ENCODE data around the gene CFC1. TPM values are rescaled to one million over a fixed set of nuclear protein-coding genes. Genes with fewer than 3 reads are reported as not detected.
"Not testable (repeated sequence)": the region's sequence is repeated elsewhere in the genome, so short reads cannot be mapped to it uniquely, and the experiment has no call there.

Gene CFC1
- total RNA-seq, 2 donors from 2014 or later, result not detected

GRCh38 chr2:130571929-130572328 is 27.4 kb downstream of the CFC1 start:
- not testable (repeated sequence) for H3K9me3 Mint-ChIP-seq

GRCh38 chr2:130566165-130566564 is 33.2 kb downstream of the CFC1 start:
- not testable (repeated sequence) for H3K27me3 Mint-ChIP-seq (ENCODE audit: low read depth); H3K27ac Mint-ChIP-seq; ATAC-seq (replicated peaks in 1 of 2); H3K4me3 Mint-ChIP-seq; H3K9me3 Mint-ChIP-seq; DNase-seq; H3K4me1 Mint-ChIP-seq (ENCODE audit: low read depth); H3K36me3 Mint-ChIP-seq (ENCODE audit: insufficient read depth in 2 of 2)

More at GRCh38 chr2:130571929-130572328, 27.4 kb downstream of the CFC1 start:
- H3K4me1 Mint-ChIP-seq (ENCODE audit: low read depth); ATAC-seq (replicated peaks in 1 of 2); H3K36me3 Mint-ChIP-seq (ENCODE audit: insufficient read depth in 2 of 2); H3K27me3 Mint-ChIP-seq (ENCODE audit: low read depth); H3K27ac Mint-ChIP-seq; DNase-seq; H3K4me3 Mint-ChIP-seq: not testable (repeated sequence)

- H3K27me3 Mint-ChIP-seq (ENCODE audit: low read depth); H3K9me3 Mint-ChIP-seq; ATAC-seq (replicated peaks in 1 of 2); H3K4me1 Mint-ChIP-seq (ENCODE audit: low read depth); H3K27ac Mint-ChIP-seq; H3K36me3 Mint-ChIP-seq (ENCODE audit: insufficient read depth in 2 of 2); DNase-seq; H3K4me3 Mint-ChIP-seq: not testable (repeated sequence)
Measured at GRCh38 chr2:130556441-130556840, 42.9 kb downstream of the CFC1 start.

- not testable (repeated sequence) for H3K27ac Mint-ChIP-seq; H3K36me3 Mint-ChIP-seq (ENCODE audit: insufficient read depth in 2 of 2); H3K27me3 Mint-ChIP-seq (ENCODE audit: low read depth); H3K4me3 Mint-ChIP-seq; H3K4me1 Mint-ChIP-seq (ENCODE audit: low read depth); DNase-seq; H3K9me3 Mint-ChIP-seq; ATAC-seq (replicated peaks in 1 of 2)
Measured at GRCh38 chr2:130554178-130554577, 45.2 kb downstream of the CFC1 start.

GRCh38 chr2:130549475-130549874 is 49.9 kb downstream of the CFC1 start:
- H3K4me1 Mint-ChIP-seq (ENCODE audit: low read depth); H3K27ac Mint-ChIP-seq; H3K27me3 Mint-ChIP-seq (ENCODE audit: low read depth); H3K4me3 Mint-ChIP-seq; DNase-seq; H3K9me3 Mint-ChIP-seq; ATAC-seq (replicated peaks in 1 of 2); H3K36me3 Mint-ChIP-seq (ENCODE audit: insufficient read depth in 2 of 2): not testable (repeated sequence)

GRCh38 chr2:130548418-130548817 is 51.0 kb downstream of the CFC1 start:
- not testable (repeated sequence) for DNase-seq; H3K36me3 Mint-ChIP-seq (ENCODE audit: insufficient read depth in 2 of 2); H3K27me3 Mint-ChIP-seq (ENCODE audit: low read depth); H3K4me3 Mint-ChIP-seq; ATAC-seq (replicated peaks in 1 of 2); H3K4me1 Mint-ChIP-seq (ENCODE audit: low read depth); H3K27ac Mint-ChIP-seq; H3K9me3 Mint-ChIP-seq

- not testable (repeated sequence) for H3K27me3 Mint-ChIP-seq (ENCODE audit: low read depth); H3K4me1 Mint-ChIP-seq (ENCODE audit: low read depth); H3K27ac Mint-ChIP-seq; H3K9me3 Mint-ChIP-seq; H3K36me3 Mint-ChIP-seq (ENCODE audit: insufficient read depth in 2 of 2); ATAC-seq (replicated peaks in 1 of 2); H3K4me3 Mint-ChIP-seq; DNase-seq
Measured at GRCh38 chr2:130544978-130545377, 54.4 kb downstream of the CFC1 start.

- peak in 1 of 2 donors; percentile 17 for ATAC-seq (replicated peaks in 1 of 2)
- H3K9me3 Mint-ChIP-seq; H3K4me1 Mint-ChIP-seq (ENCODE audit: low read depth); H3K4me3 Mint-ChIP-seq; H3K36me3 Mint-ChIP-seq (ENCODE audit: insufficient read depth in 2 of 2); DNase-seq; H3K27me3 Mint-ChIP-seq (ENCODE audit: low read depth); H3K27ac Mint-ChIP-seq: not testable (repeated sequence)
Measured at GRCh38 chr2:130543785-130544528, 55.4 kb downstream of the CFC1 start.

- not testable (repeated sequence) for H3K9me3 Mint-ChIP-seq; H3K4me3 Mint-ChIP-seq; DNase-seq; ATAC-seq (replicated peaks in 1 of 2); H3K4me1 Mint-ChIP-seq (ENCODE audit: low read depth); H3K36me3 Mint-ChIP-seq (ENCODE audit: insufficient read depth in 2 of 2); H3K27ac Mint-ChIP-seq; H3K27me3 Mint-ChIP-seq (ENCODE audit: low read depth)
Measured at GRCh38 chr2:130542789-130543188, 56.6 kb downstream of the CFC1 start.

Other genes with a start within 250 kb of the CFC1 start
- gene PTPN18, start 243.5 kb downstream of the CFC1 start, total RNA-seq, result 10 to 100 TPM; 48.8 to 50.7 TPM
- not detected for gene POTEI, start 90.2 kb downstream of the CFC1 start, total RNA-seq
- gene CFC1B, start 78.4 kb downstream of the CFC1 start, total RNA-seq, result not detected
- gene POTEJ, start 11.9 kb upstream of the CFC1 start, total RNA-seq, result not detected
- gene GPR148, start 129.5 kb upstream of the CFC1 start, total RNA-seq, result not detected
- not detected for gene AMER3, start 156.0 kb upstream of the CFC1 start, total RNA-seq
- 1 to 10 TPM in 1 of 2 donors, under 1 TPM in 1; 0.63 to 1.7 TPM for gene ARHGEF4, start 237.3 kb upstream of the CFC1 start, total RNA-seq